Sigmoid colon (tissue), 3 donors: ENCODE results near the gene SCOC.

Experiments used
- POLR2A ChIP-seq, 2 donors: fragments of 450-650 bp; IDR thresholded peaks; one replicate each; pipeline ENCODE4 v1.6.1; 2016; ENCODE audit warnings: antibody characterized with exemption in 2 of 2, mild to moderate bottlenecking in 2 of 2, moderate library complexity in 2 of 2
- TF ChIP-seq, protein P1 (sequence below), 4 experiments: fragments of 450-650 bp in 3 of 4; fragments of 200-600 bp in 1 of 4; IDR thresholded peaks; one replicate each; pipeline ENCODE4 v1.5.1; 2016 to 2019; ENCODE audit warnings: antibody characterized with exemption in 4 of 4, mild to moderate bottlenecking in 3 of 4, moderate library complexity in 2 of 4

- TF ChIP-seq POLR2A (IDR thresholded peaks at IDR 0.05) = no peak
- TF ChIP-seq, protein P1, sequence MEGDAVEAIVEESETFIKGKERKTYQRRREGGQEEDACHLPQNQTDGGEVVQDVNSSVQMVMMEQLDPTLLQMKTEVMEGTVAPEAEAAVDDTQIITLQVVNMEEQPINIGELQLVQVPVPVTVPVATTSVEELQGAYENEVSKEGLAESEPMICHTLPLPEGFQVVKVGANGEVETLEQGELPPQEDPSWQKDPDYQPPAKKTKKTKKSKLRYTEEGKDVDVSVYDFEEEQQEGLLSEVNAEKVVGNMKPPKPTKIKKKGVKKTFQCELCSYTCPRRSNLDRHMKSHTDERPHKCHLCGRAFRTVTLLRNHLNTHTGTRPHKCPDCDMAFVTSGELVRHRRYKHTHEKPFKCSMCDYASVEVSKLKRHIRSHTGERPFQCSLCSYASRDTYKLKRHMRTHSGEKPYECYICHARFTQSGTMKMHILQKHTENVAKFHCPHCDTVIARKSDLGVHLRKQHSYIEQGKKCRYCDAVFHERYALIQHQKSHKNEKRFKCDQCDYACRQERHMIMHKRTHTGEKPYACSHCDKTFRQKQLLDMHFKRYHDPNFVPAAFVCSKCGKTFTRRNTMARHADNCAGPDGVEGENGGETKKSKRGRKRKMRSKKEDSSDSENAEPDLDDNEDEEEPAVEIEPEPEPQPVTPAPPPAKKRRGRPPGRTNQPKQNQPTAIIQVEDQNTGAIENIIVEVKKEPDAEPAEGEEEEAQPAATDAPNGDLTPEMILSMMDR (IDR thresholded peaks at IDR 0.05) = no peak
These were observed 12.3 kb upstream of the SCOC start for GRCh38 chr4:140361099-140361498.
